Activated T-helper 2 cell treated with anti-CD3 and anti-CD28 coated beads, Interferon-gamma antibody, Interleukin-2, Interleukin-4, amounts not matched to agents 10 μg/mL and 5 μg/mL and 100 μg/mL, durations not matched to agents 14 hours and 24 hours and 36 hours (primary cell): ENCODE measurements around the gene ATP8A1. TPM values are rescaled to one million over a fixed set of nuclear protein-coding genes. Genes with fewer than 3 reads are reported as not detected.

Experiments
- DNase-seq: peaks from one replicate; pipeline ENCODE4 v3.0.0; 2021; ENCODE audit warnings: low spot score
- H3K27ac Mint-ChIP-seq: one replicate; pipeline ENCODE4 v1.8.0; 2021; ENCODE audit warnings: mixed read lengths
- H3K27me3 Mint-ChIP-seq: one replicate; pipeline ENCODE4 v1.8.0; 2021; ENCODE audit warnings: low read depth, mixed read lengths
- H3K36me3 Mint-ChIP-seq: one replicate; pipeline ENCODE4 v1.8.0; 2021; ENCODE audit warnings: low read depth, mixed read lengths
- H3K4me1 Mint-ChIP-seq: one replicate; pipeline ENCODE4 v1.8.0; 2021; ENCODE audit warnings: low read depth, mixed read lengths
- H3K4me3 Mint-ChIP-seq: one replicate; pipeline ENCODE4 v1.8.0; 2021; ENCODE audit warnings: low read depth, mild to moderate bottlenecking, moderate library complexity, mixed read lengths
- H3K9me3 Mint-ChIP-seq: one replicate; pipeline ENCODE4 v1.8.0; 2021; ENCODE audit warnings: mixed read lengths
- intact Hi-C: fragments of 100-400 bp; cut with micrococcal nuclease; formaldehyde crosslinking; loops from one replicate; pipeline ENCODE4 v1.15.1; 2023
- total RNA-seq: library from RNA; stranded (reverse); gene quantifications from 2 replicates; pipeline ENCODE4 v1.2.3, GENCODE V29; 2022

Gene ATP8A1
- total RNA-seq, 1 donor from 2014 or later, result 14.6 TPM

- no peak overlapping the region for H3K4me3 Mint-ChIP-seq
- H3K4me1 Mint-ChIP-seq, result no peaks in the 10 kb centered on the region
- intact Hi-C loops, result no loop called here
- peaks cover 23% of the 10 kb centered on the region for H3K36me3 Mint-ChIP-seq
- no peaks in the 10 kb centered on the region for H3K9me3 Mint-ChIP-seq
- H3K27ac Mint-ChIP-seq, result no peak overlapping the region
- no peaks in the 10 kb centered on the region for H3K27me3 Mint-ChIP-seq
- DNase-seq, result no peak
These were observed 113.1 kb downstream of the ATP8A1 start for GRCh38 chr4:42543762-42544161.

- Mint-ChIP-seq H3K36me3 (peaks cover 29% of the 10 kb centered on the region), H3K27me3 (no peaks in the 10 kb centered on the region), H3K27ac (no peak overlapping the region), H3K9me3 (no peaks in the 10 kb centered on the region), H3K4me1 (no peaks in the 10 kb centered on the region), H3K4me3 (no peak overlapping the region)
- intact Hi-C loops, result no loop called here
- no peak for DNase-seq
These were observed 113.8 kb downstream of the ATP8A1 start for GRCh38 chr4:42543126-42543525.

DNA sequence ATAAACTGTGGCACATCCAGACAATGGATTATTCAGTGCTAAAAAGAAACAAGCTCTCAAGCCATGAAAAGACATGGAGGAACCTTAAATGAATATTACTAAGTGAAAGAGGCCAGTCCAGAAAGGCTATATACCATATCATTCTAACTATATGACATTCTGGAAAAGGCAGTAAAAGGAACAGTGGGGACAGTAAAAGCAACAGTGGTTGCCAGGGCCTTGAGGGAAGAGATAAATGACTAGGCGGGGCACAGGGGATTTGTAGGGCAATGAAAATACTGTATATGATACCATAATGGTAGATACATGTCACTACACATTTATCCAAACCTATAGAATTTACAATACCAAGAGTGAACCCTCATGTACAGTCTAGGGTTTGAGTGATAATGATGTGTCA, 115.3 kb downstream of the ATP8A1 start:
- H3K36me3 Mint-ChIP-seq, result peaks cover 37% of the 10 kb centered on the region
- H3K9me3 Mint-ChIP-seq, result peaks cover 4% of the 10 kb centered on the region
- no peak overlapping the region for H3K27ac Mint-ChIP-seq
- no peaks in the 10 kb centered on the region for H3K27me3 Mint-ChIP-seq
- no peak overlapping the region for H3K4me3 Mint-ChIP-seq
- intact Hi-C loops, result no loop called here
- H3K4me1 Mint-ChIP-seq, result peaks cover 5% of the 10 kb centered on the region
- no peak for DNase-seq

GRCh38 chr4:42533042-42533441, 123.9 kb downstream of the ATP8A1 start:
- peaks cover 5% of the 10 kb centered on the region for H3K4me1 Mint-ChIP-seq
- H3K4me3 Mint-ChIP-seq, result no peak overlapping the region
- no peaks in the 10 kb centered on the region for H3K27me3 Mint-ChIP-seq
- H3K27ac Mint-ChIP-seq, result no peak overlapping the region
- peaks cover 23% of the 10 kb centered on the region for H3K36me3 Mint-ChIP-seq
- peaks cover 4% of the 10 kb centered on the region for H3K9me3 Mint-ChIP-seq
- intact Hi-C loops, result no loop called here
- no peak for DNase-seq

DNA sequence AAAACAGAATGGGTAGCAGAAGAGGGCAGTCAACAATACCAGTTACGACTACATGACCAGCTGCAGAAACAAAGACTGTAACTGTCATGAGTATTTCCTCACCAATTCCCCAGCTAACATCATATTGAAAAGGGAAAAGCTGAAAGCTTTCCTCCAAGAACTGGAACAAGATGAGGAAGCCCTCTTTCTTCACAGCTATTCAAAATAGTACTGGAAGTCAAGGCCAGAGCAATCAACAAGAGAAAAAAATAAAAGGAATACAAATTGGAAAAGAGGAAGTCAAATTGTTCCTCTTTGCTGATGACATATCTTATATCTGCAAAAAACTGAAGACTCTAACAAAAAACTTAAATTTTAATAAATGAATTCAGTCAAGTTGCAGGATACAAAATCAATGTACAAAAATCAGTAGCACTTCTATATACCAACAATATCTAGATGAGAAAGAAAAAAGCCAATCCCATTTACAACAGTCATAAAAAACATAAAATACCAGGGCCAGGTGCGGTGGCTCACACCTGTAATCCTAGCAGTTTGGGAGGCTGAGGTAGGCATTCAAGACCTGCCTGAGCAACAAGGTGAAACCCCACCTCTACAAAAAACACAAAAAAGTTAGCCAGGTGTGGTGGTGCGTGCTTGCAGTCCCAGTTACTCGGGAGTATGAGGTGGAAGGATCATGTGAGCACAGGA, 125.4 kb downstream of the ATP8A1 start:
- H3K27ac Mint-ChIP-seq, result no peak overlapping the region

DNA sequence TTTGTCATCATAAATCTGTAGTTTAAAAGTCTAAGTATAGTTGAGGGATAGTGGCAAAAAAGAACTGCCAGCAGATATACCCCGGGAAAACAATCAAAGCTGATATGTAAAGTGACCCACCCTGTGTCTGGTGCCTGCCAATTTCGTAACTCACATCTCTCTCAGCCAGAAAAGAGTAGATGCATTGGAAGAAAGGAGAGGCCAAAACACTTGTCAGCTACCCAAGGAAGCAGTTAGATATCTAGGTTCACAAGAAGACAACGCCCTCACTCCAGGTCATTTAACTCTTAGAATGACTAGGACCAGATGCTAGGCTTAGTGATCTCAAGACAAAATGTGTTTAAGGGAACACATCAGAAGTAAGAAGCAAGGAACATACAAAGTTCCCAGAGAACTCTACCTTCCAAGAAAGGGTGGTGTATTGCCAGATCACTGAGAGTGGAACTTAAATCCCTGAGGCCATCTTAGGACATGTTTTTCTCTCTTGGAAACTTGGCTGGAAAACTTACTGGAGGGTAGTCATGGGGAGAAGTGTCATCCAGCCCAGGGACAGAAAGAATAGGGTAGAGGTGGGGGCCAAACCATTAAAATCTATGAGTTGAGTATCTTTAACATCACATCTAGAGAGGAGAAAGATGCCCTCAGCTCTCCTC, 133.7 kb downstream of the ATP8A1 start:
- H3K9me3 Mint-ChIP-seq, result no peaks in the 10 kb centered on the region
- peaks cover 8% of the 10 kb centered on the region for H3K36me3 Mint-ChIP-seq
- intact Hi-C loops, result no loop called here
- no peaks in the 10 kb centered on the region for H3K27me3 Mint-ChIP-seq
- H3K4me3 Mint-ChIP-seq, result no peak overlapping the region
- H3K27ac Mint-ChIP-seq, result no peak overlapping the region
- H3K4me1 Mint-ChIP-seq, result no peaks in the 10 kb centered on the region
- no peak for DNase-seq

More for the DNA sequence above, 125.4 kb downstream of the ATP8A1 start:
- Mint-ChIP-seq H3K36me3 (peaks cover 16% of the 10 kb centered on the region), H3K4me3 (no peak overlapping the region), H3K4me1 (no peaks in the 10 kb centered on the region), H3K27me3 (no peaks in the 10 kb centered on the region), H3K9me3 (no peaks in the 10 kb centered on the region)
- DNase-seq, result no peak
- intact Hi-C loops, result no loop called here

DNA sequence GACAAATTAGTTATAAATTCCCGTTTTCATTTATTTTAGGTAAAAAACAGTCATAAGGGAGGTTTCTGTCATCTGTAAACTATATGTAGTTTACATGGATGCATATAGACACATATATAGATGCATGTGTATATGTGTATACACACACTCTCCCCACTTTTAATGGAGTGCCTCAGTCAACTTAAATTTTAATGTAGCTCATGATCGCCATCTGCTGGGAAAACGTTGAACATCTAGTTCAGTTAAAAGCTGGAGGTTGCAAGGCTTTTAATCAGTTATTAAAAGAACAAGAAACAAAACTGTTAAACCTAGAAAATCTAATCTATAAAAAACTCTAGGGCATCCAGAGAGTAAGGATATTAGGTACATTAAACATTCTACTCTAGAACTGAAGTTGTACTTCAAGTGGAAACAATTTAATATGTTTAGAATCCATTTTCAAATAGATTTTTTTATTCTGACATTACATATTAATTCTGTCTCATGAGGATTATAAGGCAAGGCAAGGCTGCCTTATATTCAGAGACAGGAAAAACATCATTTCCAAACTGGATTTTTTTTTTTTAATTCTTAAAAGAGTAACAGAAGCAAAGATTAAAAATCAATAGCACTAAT, 137.0 kb downstream of the ATP8A1 start:
- H3K9me3 Mint-ChIP-seq, result no peaks in the 10 kb centered on the region
- H3K27ac Mint-ChIP-seq, result no peak overlapping the region
- H3K4me1 Mint-ChIP-seq, result peaks cover 4% of the 10 kb centered on the region
- no peak for DNase-seq
- intact Hi-C loops, result loop anchor here (1.0 kb wide), 2 partner anchors 149 to 238 kb away; no protein-coding TSS in a partner anchor
- H3K27me3 Mint-ChIP-seq, result no peaks in the 10 kb centered on the region
- H3K4me3 Mint-ChIP-seq, result no peak overlapping the region
- H3K36me3 Mint-ChIP-seq, result peaks cover 8% of the 10 kb centered on the region

- Mint-ChIP-seq H3K4me3 (no peak overlapping the region), H3K27me3 (no peaks in the 10 kb centered on the region), H3K36me3 (no peaks in the 10 kb centered on the region), H3K9me3 (no peaks in the 10 kb centered on the region), H3K4me1 (peaks cover 4% of the 10 kb centered on the region), H3K27ac (no peak overlapping the region)
- intact Hi-C loops, result no loop called here
- no peak for DNase-seq
These were observed 141.6 kb downstream of the ATP8A1 start for GRCh38 chr4:42515156-42515884.

GRCh38 chr4:42513748-42514492, 143.0 kb downstream of the ATP8A1 start:
- no peak overlapping the region for H3K27ac Mint-ChIP-seq

DNA sequence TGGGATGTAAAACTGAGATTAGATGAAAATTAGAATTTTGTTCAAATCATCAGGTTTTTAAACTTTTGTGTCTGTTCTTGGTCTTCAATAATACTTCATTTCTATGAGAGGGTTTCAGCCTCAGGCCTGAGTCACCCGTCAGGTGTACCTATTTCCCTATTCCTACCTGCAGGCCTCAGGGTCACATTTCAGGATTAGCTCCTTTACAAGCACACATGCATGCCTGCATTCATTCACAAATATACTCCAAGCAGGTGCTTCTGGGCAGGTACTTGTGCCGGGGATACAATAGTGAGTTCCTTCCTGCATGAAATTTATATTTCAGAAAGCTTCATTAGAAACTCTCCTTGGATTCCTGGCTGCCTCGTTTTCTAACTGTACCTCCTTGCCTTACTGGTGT, 144.7 kb downstream of the ATP8A1 start:
- H3K9me3 Mint-ChIP-seq, result no peaks in the 10 kb centered on the region
- peaks cover 4% of the 10 kb centered on the region for H3K4me1 Mint-ChIP-seq
- H3K27me3 Mint-ChIP-seq, result no peaks in the 10 kb centered on the region
- no peak overlapping the region for H3K4me3 Mint-ChIP-seq
- no peak overlapping the region for H3K27ac Mint-ChIP-seq
- intact Hi-C loops, result no loop called here
- no peak for DNase-seq
- no peaks in the 10 kb centered on the region for H3K36me3 Mint-ChIP-seq

More at GRCh38 chr4:42513748-42514492, 143.0 kb downstream of the ATP8A1 start:
- intact Hi-C loops, result no loop called here
- no peaks in the 10 kb centered on the region for H3K27me3 Mint-ChIP-seq
- no peaks in the 10 kb centered on the region for H3K9me3 Mint-ChIP-seq
- H3K4me3 Mint-ChIP-seq, result no peak overlapping the region
- no peaks in the 10 kb centered on the region for H3K36me3 Mint-ChIP-seq
- peaks cover 4% of the 10 kb centered on the region for H3K4me1 Mint-ChIP-seq
- DNase-seq, result no peak

DNA sequence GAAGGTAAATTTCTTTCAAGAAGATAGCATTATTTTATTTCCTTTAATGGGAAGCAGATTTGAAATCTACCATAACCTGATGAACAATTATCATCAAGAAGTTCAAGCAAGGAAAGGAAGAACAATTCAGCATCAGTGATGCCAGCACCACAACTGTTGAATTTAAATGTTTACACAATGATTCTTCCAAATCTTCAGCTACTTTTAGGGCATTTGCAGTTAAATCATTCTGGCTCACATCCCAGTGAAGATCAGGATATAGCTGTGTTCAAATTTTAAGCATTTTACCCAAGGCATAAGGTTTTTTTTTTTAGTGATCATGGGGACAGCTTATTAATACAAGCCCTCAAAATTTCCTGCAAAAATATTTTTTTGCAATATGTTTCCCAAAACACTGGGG, 146.7 kb downstream of the ATP8A1 start:
- no peak overlapping the region for H3K27ac Mint-ChIP-seq
- intact Hi-C loops, result no loop called here

DNA sequence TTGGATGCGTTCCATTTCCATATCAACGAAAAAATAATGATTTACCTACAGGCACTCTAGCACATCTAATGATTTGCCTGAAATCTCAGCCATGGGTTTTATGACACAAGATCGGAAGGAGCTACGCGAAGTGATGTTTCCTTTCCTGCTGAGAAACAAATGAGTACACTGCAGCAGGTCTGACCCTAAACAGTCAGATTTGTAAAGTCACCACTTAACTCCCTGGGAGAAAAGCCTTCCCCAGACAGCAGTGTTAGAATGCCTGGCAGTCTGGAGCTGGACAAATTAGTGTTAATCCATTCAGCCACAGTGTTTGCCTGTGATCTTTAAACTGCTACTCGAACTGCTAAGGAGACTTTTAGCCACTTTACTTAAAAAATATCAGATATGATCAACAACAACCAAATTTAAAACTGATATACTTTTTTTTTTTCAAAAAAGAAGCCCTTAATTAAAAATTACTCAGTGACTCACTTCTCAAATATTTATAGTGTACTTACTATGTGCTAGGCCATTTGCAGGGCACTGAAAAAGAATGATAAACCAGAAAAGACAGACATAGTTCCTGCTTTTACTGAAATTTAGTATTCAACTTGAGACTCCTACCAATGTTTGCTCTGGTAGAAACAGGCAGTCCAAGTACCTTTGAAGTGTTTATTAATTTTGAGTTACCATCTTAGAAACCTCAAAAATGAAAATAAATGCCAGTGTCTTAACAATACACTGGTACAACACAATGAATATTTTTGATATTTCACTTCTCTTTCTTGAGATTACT, 155.1 kb downstream of the ATP8A1 start:
- intact Hi-C loops, result no loop called here
- DNase-seq, result no peak
- Mint-ChIP-seq H3K9me3 (no peaks in the 10 kb centered on the region), H3K27ac (no peak overlapping the region), H3K27me3 (no peaks in the 10 kb centered on the region), H3K4me3 (no peak overlapping the region), H3K4me1 (no peaks in the 10 kb centered on the region), H3K36me3 (peaks cover 19% of the 10 kb centered on the region)

More for the DNA sequence above, 146.7 kb downstream of the ATP8A1 start:
- Mint-ChIP-seq H3K27me3 (no peaks in the 10 kb centered on the region), H3K4me3 (no peak overlapping the region), H3K4me1 (no peaks in the 10 kb centered on the region), H3K36me3 (peaks cover 14% of the 10 kb centered on the region), H3K9me3 (no peaks in the 10 kb centered on the region)
- DNase-seq, result no peak
